Astrocyte (in vitro differentiated cells and primary cell): ENCODE data around the gene IL1R2. TPM values are rescaled to one million over a fixed set of nuclear protein-coding genes. Genes with fewer than 3 reads are reported as not detected.
"Not testable (repeated sequence)": the region's sequence is repeated elsewhere in the genome, so short reads cannot be mapped to it uniquely, and the experiment has no call there.

ENCODE experiments used
- DNase-seq: peaks from one replicate; pipeline ENCODE4 v3.0.0-alpha.2; 2010; ENCODE audit warnings: low read depth
- FAIRE-seq: peaks from 2 replicates; lab custom pipeline; 2011; peaks lifted over from hg19 to GRCh38; lab: Jason Lieb, UNC
- H2AFZ ChIP-seq: 2 replicates; pipeline ENCODE4 v1.6.0; 2012; ENCODE audit warnings: low read depth, low read length, inconsistent platforms
- H3K27ac ChIP-seq: 2 replicates; pipeline ENCODE4 v1.5.1; 2011; ENCODE audit warnings: low read depth, low read length, inconsistent platforms
- H3K27me3 ChIP-seq: 2 replicates; pipeline ENCODE4 v1.6.0; 2011; ENCODE audit warnings: low read length, inconsistent platforms; ENCODE audit not compliant: insufficient read depth
- H3K36me3 ChIP-seq: 2 replicates; pipeline ENCODE4 v1.5.1; 2011; ENCODE audit warnings: low read length, inconsistent platforms; ENCODE audit not compliant: insufficient read depth
- H3K4me1 ChIP-seq: 2 replicates; pipeline ENCODE4 v1.5.1; 2011; ENCODE audit warnings: low read length, inconsistent platforms; ENCODE audit not compliant: insufficient read depth
- H3K4me2 ChIP-seq: 2 replicates; pipeline ENCODE4 v1.6.0; 2012; ENCODE audit warnings: low read length, inconsistent platforms
- H3K4me3 ChIP-seq: 2 replicates; pipeline ENCODE4 v1.5.1; 2011; ENCODE audit warnings: low read depth, mild to moderate bottlenecking, low read length, inconsistent platforms; ENCODE audit not compliant: insufficient read depth
- H3K79me2 ChIP-seq: 2 replicates; pipeline ENCODE4 v1.6.0; 2012; ENCODE audit warnings: mild to moderate bottlenecking, low read length, inconsistent platforms; ENCODE audit not compliant: insufficient read depth
- H3K9ac ChIP-seq: 2 replicates; pipeline ENCODE4 v1.6.0; 2012; ENCODE audit warnings: mild to moderate bottlenecking, low read length, inconsistent platforms
- H3K9me3 ChIP-seq: 2 replicates; pipeline ENCODE4 v1.5.1; 2012; ENCODE audit warnings: low read depth, mild to moderate bottlenecking, low read length, inconsistent platforms; ENCODE audit not compliant: insufficient read depth
- H4K20me1 ChIP-seq: 2 replicates; pipeline ENCODE4 v1.6.0; 2012; ENCODE audit warnings: low read length, inconsistent platforms; ENCODE audit not compliant: insufficient read depth
- H3K27ac Mint-ChIP-seq: one replicate; pipeline ENCODE4 v1.8.0; 2021; ENCODE audit warnings: mild to moderate bottlenecking, mixed read lengths; ENCODE audit not compliant: unreplicated experiment
- H3K27me3 Mint-ChIP-seq: one replicate; pipeline ENCODE4 v1.8.0; 2021; ENCODE audit warnings: low read depth, mixed read lengths; ENCODE audit not compliant: unreplicated experiment
- H3K36me3 Mint-ChIP-seq: one replicate; pipeline ENCODE4 v1.8.0; 2021; ENCODE audit warnings: low read depth, mixed read lengths; ENCODE audit not compliant: unreplicated experiment
- H3K4me1 Mint-ChIP-seq: one replicate; pipeline ENCODE4 v1.8.0; 2021; ENCODE audit warnings: low read depth, mixed read lengths; ENCODE audit not compliant: unreplicated experiment
- H3K4me3 Mint-ChIP-seq: one replicate; pipeline ENCODE4 v1.8.0; 2021; ENCODE audit warnings: mild to moderate bottlenecking, moderate library complexity, mixed read lengths; ENCODE audit not compliant: unreplicated experiment
- H3K9me3 Mint-ChIP-seq: one replicate; pipeline ENCODE4 v1.8.0; 2021; ENCODE audit warnings: mild to moderate bottlenecking, mixed read lengths; ENCODE audit not compliant: unreplicated experiment
- EZH2 ChIP-seq: IDR thresholded peaks from 2 replicates; pipeline ENCODE4 v1.6.1; 2012; ENCODE audit warnings: mild to moderate bottlenecking, low read length, inconsistent platforms; ENCODE audit not compliant: insufficient read depth
- total RNA-seq: library from RNA; stranded (reverse); gene quantifications from 2 replicates; pipeline ENCODE4 v1.2.1, GENCODE V29; 2021
- TF ChIP-seq, protein P1 (sequence below): IDR thresholded peaks from 2 replicates; pipeline ENCODE4 v1.5.1; 2011; ENCODE audit warnings: low read depth, mild to moderate bottlenecking, inconsistent platforms, low read length, moderate library complexity; ENCODE audit not compliant: insufficient read depth

The IL1R2 gene
- total RNA-seq, 1 donor from 2014 or later: 0.34 TPM

DNA sequence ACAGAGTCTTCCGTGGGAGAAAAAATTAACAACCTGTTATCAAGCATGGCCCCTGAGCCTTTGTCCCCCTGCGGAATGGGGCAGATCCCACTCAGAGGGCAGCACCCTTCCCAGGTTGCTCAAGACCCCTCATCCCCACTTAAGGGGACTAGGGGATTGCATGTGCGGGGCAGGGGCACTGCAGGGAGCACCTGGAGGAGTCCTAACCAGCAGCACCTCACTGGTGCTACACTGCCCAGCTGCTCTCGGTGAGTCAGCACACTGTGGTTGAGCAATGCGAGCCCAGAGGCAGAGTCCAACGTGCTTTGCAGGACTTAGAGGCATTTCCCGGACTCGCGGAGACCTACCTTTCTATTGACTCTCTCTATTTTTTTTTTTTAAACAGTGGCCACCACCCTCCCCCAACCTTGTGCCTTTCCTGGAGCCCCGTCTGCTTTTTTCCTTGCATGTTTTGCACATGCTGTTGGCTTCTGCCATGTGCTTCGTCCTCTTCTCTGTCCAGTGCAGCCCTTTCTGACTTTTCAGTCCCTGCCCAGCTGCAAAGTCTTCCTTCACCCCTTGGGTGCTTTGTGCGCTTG, 74.0 kb downstream of the IL1R2 start:
- Mint-ChIP-seq H3K27me3 (no peaks in the 10 kb centered on the region), H3K27ac (peak overlapping the region; percentile 79), H3K4me1 (peaks cover 50% of the 10 kb centered on the region), H3K4me3 (no peak overlapping the region), H3K36me3 (no peaks in the 10 kb centered on the region), H3K9me3 (no peaks in the 10 kb centered on the region)
- Histone ChIP-seq H3K4me3 (no peak overlapping the region), H3K9me3 (no peaks in the 10 kb centered on the region), H3K27ac (peak overlapping the region; percentile 94), H3K27me3 (no peaks in the 10 kb centered on the region), H2AFZ (no peak overlapping the region), H4K20me1 (no peaks in the 10 kb centered on the region), H3K4me2 (peak overlapping the region; percentile 77), H3K79me2 (no peaks in the 10 kb centered on the region), H3K36me3 (no peaks in the 10 kb centered on the region), H3K9ac (peak overlapping the region; percentile 16), H3K4me1 (peaks cover 43% of the 10 kb centered on the region)
- DNase-seq: peak; percentile 90
- no peak for TF ChIP-seq EZH2
- TF ChIP-seq, protein P1, sequence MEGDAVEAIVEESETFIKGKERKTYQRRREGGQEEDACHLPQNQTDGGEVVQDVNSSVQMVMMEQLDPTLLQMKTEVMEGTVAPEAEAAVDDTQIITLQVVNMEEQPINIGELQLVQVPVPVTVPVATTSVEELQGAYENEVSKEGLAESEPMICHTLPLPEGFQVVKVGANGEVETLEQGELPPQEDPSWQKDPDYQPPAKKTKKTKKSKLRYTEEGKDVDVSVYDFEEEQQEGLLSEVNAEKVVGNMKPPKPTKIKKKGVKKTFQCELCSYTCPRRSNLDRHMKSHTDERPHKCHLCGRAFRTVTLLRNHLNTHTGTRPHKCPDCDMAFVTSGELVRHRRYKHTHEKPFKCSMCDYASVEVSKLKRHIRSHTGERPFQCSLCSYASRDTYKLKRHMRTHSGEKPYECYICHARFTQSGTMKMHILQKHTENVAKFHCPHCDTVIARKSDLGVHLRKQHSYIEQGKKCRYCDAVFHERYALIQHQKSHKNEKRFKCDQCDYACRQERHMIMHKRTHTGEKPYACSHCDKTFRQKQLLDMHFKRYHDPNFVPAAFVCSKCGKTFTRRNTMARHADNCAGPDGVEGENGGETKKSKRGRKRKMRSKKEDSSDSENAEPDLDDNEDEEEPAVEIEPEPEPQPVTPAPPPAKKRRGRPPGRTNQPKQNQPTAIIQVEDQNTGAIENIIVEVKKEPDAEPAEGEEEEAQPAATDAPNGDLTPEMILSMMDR: no peak
- FAIRE-seq: no peak

DNA sequence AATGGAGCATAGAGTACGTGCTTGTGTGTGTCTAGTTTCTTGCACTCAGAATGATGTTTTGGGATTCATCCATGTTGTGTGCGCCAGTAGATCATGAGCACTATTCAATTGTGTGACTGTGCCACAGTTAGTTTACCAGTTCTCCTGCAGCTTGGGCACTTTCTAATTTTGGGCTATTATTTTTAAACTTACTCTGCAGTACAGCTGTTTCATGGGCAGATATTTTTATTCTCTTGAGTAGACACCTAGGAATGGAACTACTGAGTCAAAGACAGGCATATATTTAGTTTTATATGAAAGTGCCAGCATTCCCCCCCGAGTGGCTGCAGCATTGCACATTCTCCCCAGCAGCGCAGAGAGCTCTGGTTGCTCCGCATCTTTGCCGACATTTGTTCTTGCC, 74.8 kb downstream of the IL1R2 start:
- no peaks in the 10 kb centered on the region for H3K27me3 Mint-ChIP-seq
- Histone ChIP-seq H2AFZ (no peak overlapping the region), H3K4me2 (no peak overlapping the region), H3K79me2 (no peaks in the 10 kb centered on the region), H3K36me3 (no peaks in the 10 kb centered on the region), H3K27me3 (no peaks in the 10 kb centered on the region), H3K4me1 (peaks cover 43% of the 10 kb centered on the region), H3K9me3 (no peaks in the 10 kb centered on the region), H4K20me1 (no peaks in the 10 kb centered on the region), H3K4me3 (no peak overlapping the region), H3K27ac (no peak overlapping the region), H3K9ac (no peak overlapping the region)
- peaks cover 50% of the 10 kb centered on the region for H3K4me1 Mint-ChIP-seq
- H3K9me3 Mint-ChIP-seq: no peaks in the 10 kb centered on the region
- no peak for TF ChIP-seq EZH2
- no peak for DNase-seq
- H3K27ac Mint-ChIP-seq: no peak overlapping the region
- no peak overlapping the region for H3K4me3 Mint-ChIP-seq
- H3K36me3 Mint-ChIP-seq: no peaks in the 10 kb centered on the region
- FAIRE-seq: no peak

DNA sequence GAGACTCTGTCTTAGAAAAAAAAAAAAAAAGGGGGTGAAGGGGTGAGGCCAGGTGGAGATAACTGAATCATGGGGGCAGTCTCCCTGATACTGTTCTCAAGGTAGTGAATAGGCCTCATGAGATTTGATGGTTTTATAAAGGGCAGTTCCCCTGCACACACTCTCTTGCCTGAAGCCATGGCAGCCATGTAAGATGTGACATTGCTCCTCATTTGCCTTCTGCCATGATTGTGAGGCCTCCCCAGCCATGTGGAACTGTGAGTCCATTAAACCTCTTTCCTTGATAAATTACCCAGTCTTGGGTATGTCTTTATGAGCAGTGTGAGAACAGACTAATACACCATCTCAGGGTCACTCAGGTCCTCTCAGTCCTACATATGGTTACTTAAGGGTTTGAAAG, 76.4 kb downstream of the IL1R2 start:
- not testable (repeated sequence) for DNase-seq, FAIRE-seq, H3K36me3 Mint-ChIP-seq, H3K9ac ChIP-seq, H3K27me3 Mint-ChIP-seq, H3K27ac Mint-ChIP-seq, H2AFZ ChIP-seq, H3K27me3 ChIP-seq, H3K4me3 Mint-ChIP-seq, H4K20me1 ChIP-seq, H3K9me3 Mint-ChIP-seq, H3K9me3 ChIP-seq, H3K4me3 ChIP-seq, H3K36me3 ChIP-seq, H3K4me2 ChIP-seq, H3K27ac ChIP-seq, H3K79me2 ChIP-seq
- H3K4me1 ChIP-seq: peaks cover 30% of the 10 kb centered on the region
- peaks cover 42% of the 10 kb centered on the region for H3K4me1 Mint-ChIP-seq
